CD4-positive, alpha-beta T cell treated with Interleukin-4 for 1 hour (primary cell): ENCODE results near the gene PPP1R14B.
A peak's percentile ranks its signal among the peaks of the same experiment; 100 is the strongest.

ENCODE experiments used
- DNase-seq, 2 donors: peaks; one replicate each; pipeline ENCODE4 v3.0.0-alpha.2; 2020 to 2022

The PPP1R14B gene

GRCh38 chr11:64229744-64230170 lies 17.0 kb downstream of the PPP1R14B start:
- no peak for DNase-seq

- no peak for DNase-seq
Observed at GRCh38 chr11:64229090-64229743, 17.5 kb downstream of the PPP1R14B start.

DNA sequence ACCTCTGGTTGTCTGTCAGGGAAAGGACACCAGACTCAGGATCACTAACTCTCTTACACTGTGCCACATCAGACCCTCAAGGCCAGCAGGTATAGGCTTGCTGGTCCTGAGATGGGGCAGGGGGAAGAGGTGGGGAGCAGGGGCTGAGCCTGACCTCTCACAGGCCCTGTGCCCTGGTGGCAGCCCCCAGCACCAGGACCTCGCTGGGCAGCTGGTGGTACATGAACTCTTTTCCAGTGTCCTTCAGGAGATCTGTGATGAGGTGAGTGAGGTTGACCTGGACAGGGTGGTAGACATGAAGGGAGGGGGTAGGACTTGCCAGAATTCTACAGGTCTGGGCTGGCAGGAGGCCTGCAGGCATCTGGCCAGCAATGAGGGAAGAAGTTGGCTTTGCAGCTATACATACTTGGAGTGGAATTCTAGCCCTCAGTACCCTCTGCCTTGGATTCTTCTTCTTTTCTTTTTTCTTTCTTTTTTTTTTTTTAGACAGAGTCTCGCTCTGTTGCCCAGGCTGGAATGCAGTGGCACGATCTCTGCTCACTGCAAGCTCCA lies 19.3 kb downstream of the PPP1R14B start:
- DNase-seq, result no peak

DNA sequence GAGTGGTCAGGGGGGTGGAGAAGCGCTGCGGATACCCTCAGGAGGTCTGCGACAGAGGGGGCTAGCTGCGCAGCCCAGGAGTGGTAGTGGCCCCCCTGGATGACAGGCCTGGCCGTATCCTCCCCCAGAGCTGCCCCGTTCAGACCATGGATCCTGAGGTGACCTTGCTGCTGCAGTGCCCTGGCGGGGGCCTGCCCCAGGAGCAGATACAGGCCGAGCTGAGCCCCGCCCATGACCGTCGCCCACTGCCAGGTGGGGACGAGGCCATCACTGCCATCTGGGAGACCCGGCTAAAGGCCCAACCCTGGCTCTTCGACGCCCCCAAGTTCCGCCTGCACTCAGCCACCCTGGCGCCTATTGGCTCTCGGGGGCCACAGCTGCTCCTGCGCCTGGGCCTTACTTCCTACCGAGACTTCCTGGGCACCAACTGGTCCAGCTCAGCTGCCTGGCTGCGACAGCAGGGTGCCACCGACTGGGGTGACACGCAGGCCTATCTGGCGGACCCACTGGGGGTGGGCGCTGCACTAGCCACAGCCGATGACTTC lies 20.2 kb downstream of the PPP1R14B start:
- DNase-seq, result peak; percentile 64 to 67

- peak; percentile 85 to 88 for DNase-seq
Observed at GRCh38 chr11:64225608-64226506, 20.9 kb downstream of the PPP1R14B start, which contains the start of the genes NUDT22 and TRPT1. TSS of gene NUDT22 (plus strand) at chr11:64226274. CDS start at chr11:64226653, 379 bp downstream. TSS of gene TRPT1 (minus strand) at chr11:64226186. CDS start at chr11:64225860, 326 bp downstream.

DNA sequence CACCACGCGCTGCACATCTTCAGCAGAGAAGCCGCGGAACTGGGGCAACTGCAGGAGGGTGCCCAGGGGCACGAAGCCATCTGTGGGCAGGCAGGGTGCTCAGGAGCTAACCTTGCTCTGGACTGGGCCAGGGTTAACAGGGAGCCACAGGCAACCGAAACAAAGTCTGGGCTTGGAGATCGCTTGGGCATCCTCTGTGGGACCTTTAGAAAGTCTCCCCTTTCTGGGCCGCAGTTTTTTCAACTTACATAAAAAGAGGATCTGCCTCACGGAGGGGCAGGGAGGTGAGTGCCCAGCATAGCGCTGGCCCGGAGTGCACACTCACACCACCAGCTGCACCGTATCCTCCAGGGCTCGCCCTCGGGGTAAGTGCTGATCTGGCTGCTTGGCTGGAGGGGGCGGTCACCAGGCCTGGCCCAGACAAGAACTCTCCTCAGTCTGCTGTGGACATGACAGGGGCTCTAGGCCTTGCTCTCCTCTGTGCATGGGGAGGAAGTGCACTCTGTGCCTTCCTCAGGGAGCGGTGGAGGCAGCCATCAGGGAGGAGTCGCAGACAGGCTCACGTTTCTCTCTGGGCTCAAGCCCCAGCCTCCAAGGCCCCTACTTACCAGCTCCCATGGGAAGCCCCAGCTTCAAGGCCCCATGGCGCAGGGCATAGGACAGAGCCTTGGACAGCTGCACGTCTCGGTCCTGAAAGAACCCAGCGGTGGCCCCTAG lies 21.7 kb downstream of the PPP1R14B start:
- no peak for DNase-seq

GRCh38 chr11:64224151-64224890 lies 22.4 kb downstream of the PPP1R14B start:
- no peak for DNase-seq

- DNase-seq, result no peak
Observed at GRCh38 chr11:64223001-64223651, 23.6 kb downstream of the PPP1R14B start.

DNA sequence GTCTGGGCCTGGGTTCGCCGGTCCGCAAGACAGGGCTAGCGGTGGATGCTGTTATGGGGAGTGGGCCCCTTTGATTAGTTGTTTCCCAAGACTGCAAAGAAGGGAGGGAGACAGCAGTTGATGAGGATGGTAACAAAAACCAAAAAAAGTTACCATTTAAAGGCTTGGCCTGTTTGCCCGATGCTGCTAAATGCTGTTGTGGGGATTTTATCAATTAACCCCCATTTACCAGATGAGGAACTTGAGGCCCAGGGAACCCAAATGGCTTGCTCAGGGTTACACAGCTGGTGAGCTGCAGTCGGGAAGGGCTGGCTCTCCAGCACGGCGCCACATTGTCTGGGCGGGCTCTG lies 24.1 kb downstream of the PPP1R14B start:
- DNase-seq, result no peak

GRCh38 chr11:64220798-64221197 lies 25.9 kb downstream of the PPP1R14B start:
- no peak for DNase-seq

GRCh38 chr11:64220271-64220670 lies 26.5 kb downstream of the PPP1R14B start:
- DNase-seq, result no peak

DNA sequence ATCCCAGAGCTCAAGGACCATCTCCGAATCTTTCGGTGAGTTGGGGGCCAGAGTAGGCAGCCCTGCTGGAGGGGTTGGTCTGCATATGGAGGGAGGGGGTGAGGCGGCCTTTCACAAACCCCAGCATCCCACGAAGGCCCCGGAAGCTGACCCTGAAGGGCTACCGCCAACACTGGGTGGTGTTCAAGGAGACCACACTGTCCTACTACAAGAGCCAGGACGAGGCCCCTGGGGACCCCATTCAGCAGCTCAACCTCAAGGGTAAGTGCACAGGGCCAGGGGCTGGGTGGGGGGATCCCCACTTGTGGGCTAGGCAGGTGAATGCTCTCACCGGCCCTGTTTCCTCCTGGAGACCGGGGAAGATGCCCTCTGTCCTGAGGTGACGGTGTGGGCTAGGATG lies 27.0 kb downstream of the PPP1R14B start:
- DNase-seq, result no peak

DNA sequence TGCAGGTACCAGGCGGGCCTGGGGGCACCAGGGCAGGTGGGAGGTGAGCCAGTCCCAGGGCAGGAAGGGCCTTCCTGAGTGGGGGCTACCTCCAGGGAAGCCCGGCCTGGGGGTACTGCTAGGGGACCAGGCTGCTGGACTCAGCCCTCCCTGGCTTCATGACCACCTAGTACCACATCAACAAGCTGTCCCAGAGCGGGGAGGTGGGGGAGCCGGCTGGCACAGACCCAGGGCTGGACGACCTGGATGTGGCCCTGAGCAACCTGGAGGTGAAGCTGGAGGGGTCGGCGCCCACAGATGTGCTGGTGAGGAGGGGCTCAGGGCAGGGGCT lies 27.4 kb downstream of the PPP1R14B start:
- no peak for DNase-seq

GRCh38 chr11:64218628-64219353 lies 28.0 kb downstream of the PPP1R14B start:
- DNase-seq, result no peak

DNA sequence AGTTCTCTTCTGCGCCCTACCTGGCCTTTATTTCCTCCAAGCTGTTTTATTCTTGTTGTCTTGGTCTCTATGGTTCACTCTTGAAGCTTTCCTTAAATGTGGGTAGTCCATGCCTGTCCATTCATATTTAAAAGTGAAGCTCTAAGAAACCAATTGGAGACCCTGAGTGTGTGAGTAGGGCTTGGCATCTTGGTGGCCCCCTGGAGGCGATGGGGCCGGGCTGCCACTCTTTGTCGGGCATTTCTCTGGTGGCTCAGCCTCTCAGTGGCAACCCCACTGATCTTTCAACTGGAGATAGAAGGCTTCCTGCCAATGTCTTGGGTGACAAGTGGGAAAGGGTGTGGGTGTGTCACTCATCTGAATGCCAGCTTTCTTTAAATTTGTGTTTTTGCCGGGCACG lies 29.9 kb downstream of the PPP1R14B start:
- no peak for DNase-seq

- DNase-seq, result no peak
Observed at GRCh38 chr11:64211181-64211872, 35.4 kb downstream of the PPP1R14B start.

GRCh38 chr11:64210301-64211020 lies 36.3 kb downstream of the PPP1R14B start:
- no peak for DNase-seq

DNA sequence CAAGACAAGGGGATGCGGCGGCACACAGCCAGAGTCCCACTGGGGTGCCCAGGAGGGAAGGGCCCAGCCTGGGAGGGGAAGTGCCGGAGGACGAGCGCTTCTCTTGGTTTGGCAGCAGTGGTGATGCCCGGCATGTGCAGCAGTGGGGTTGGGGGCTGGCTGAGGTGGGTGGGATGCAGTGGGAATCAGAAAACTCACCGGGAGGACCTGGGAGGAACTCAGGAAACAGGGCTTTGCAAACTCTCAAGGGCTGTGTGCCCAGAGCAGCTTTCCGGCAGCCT lies 37.2 kb downstream of the PPP1R14B start:
- DNase-seq, result no peak

- DNase-seq, result no peak
Observed at GRCh38 chr11:64208796-64209562, 37.8 kb downstream of the PPP1R14B start.
